GM12878 (cell line): ENCODE results near the gene CES3. TPM values are rescaled to one million over a fixed set of nuclear protein-coding genes. Genes with fewer than 3 reads are reported as not detected.

Experiments used
- ATAC-seq: fragments of 200-7000 bp; cut with Tn5 transposase; 3 replicates; pipeline ENCODE4 v1.9.1; 2020; ENCODE audit warnings: mild to moderate bottlenecking, moderate library complexity
- BruUV-seq: library from RNA; stranded (reverse); fragments of 400-500 nt; replicated peaks from 2 replicates; lab custom pipeline; 2021; lab: Mats Ljungman, UMichigan
- CTCF ChIA-PET: fragments of 300-600 bp; sonication (Branson Sonifier 250); formaldehyde crosslinking; extraction: SDS; loops from one replicate; lab custom pipeline; 2021; ENCODE audit warnings: inconsistent platforms; lab: Yijun Ruan, JAX
- POLR2A ChIA-PET: fragments of 350-600 bp; formaldehyde crosslinking; extraction: SDS; loops from one replicate; lab custom pipeline; 2021; ENCODE audit warnings: inconsistent platforms; lab: Charles Lee
- RAD21 ChIA-PET: fragments of 300-600 bp; sonication (Branson Sonifier 250); formaldehyde crosslinking; loops from one replicate; lab custom pipeline; 2023; ENCODE audit warnings: antibody characterized with exemption; ENCODE audit not compliant: unreplicated experiment; lab: Charles Lee
- SMC1A ChIA-PET: fragments of 300-600 bp; sonication (Branson Sonifier 250); formaldehyde crosslinking; loops from one replicate; lab custom pipeline; 2023; ENCODE audit not compliant: unreplicated experiment, uncharacterized antibody; lab: Charles Lee
- DNase-seq: peaks from one replicate; pipeline ENCODE4 v3.0.0-alpha.2; 2011; ENCODE audit warnings: low read depth, low spot score
- FAIRE-seq: peaks from 3 replicates; lab custom pipeline; 2011; peaks lifted over from hg19 to GRCh38; lab: Jason Lieb, UNC
- H2AFZ ChIP-seq: 2 replicates; pipeline ENCODE4 v1.6.0; 2011; ENCODE audit warnings: low read depth, low read length, control low read depth; ENCODE audit not compliant: control insufficient read depth
- H3K27ac ChIP-seq: 2 replicates; pipeline ENCODE4 v1.5.1; 2011; ENCODE audit warnings: control low read depth; ENCODE audit not compliant: control insufficient read depth, insufficient read depth
- H3K27me3 ChIP-seq, 2 experiments: replicated peaks in 1 of 2; 2 replicates each; pipeline versions ENCODE4 v1.6.0 to v1.6.1; 2011; ENCODE audit warnings: low read length in 1 of 2; ENCODE audit not compliant: control insufficient read depth in 2 of 2, insufficient read depth in 2 of 2
- H3K36me3 ChIP-seq, 2 experiments: 2 replicates each; pipeline ENCODE4 v1.5.1; 2011; ENCODE audit warnings: low read length in 1 of 2; ENCODE audit not compliant: control insufficient read depth in 2 of 2, insufficient read depth in 2 of 2
- H3K4me1 ChIP-seq: 2 replicates; pipeline ENCODE4 v1.6.1; 2011; ENCODE audit warnings: mild to moderate bottlenecking, low read length, moderate library complexity, mixed read lengths; ENCODE audit not compliant: control insufficient read depth, insufficient read depth
- H3K4me2 ChIP-seq: 2 replicates; pipeline ENCODE4 v1.6.0; 2011; ENCODE audit warnings: control low read depth; ENCODE audit not compliant: control insufficient read depth, insufficient read depth
- H3K4me3 ChIP-seq: fragments of 200-600 bp; sonication (generic); 2 replicates; pipeline ENCODE4 v1.5.1; 2016
- H3K79me2 ChIP-seq: 2 replicates; pipeline ENCODE4 v1.6.0; 2011; ENCODE audit warnings: low read length; ENCODE audit not compliant: control insufficient read depth, insufficient read depth
- H3K9ac ChIP-seq: 2 replicates; pipeline ENCODE4 v1.8.0; 2011; ENCODE audit warnings: low read length, control low read depth, mixed read lengths; ENCODE audit not compliant: control insufficient read depth, insufficient read depth
- H3K9me3 ChIP-seq: replicated peaks from 3 replicates; pipeline ENCODE4 v1.5.1; 2011; ENCODE audit warnings: mild to moderate bottlenecking, low read length; ENCODE audit not compliant: control insufficient read depth, insufficient read depth
- H4K20me1 ChIP-seq: 2 replicates; pipeline ENCODE4 v1.6.0; 2011; ENCODE audit not compliant: control insufficient read depth, insufficient read depth
- ATF3 ChIP-seq: IDR thresholded peaks from 2 replicates; pipeline ENCODE4 v1.6.1; 2011; ENCODE audit warnings: low read depth, mild to moderate bottlenecking, low read length, moderate library complexity, borderline replicate concordance; ENCODE audit errors: extremely low read depth
- MEF2A ChIP-seq: IDR thresholded peaks from 2 replicates; pipeline ENCODE4 v1.6.1; 2011; ENCODE audit warnings: low read depth, mild to moderate bottlenecking, low read length, moderate library complexity; ENCODE audit not compliant: insufficient read depth
- NKRF ChIP-seq: fragments of 450-650 bp; conservative IDR thresholded peaks from 2 replicates; pipeline ENCODE4 v1.6.1; 2017; ENCODE audit warnings: mild to moderate bottlenecking, moderate library complexity
- NR2C2 ChIP-seq: IDR thresholded peaks from 2 replicates; pipeline ENCODE4 v1.6.1; 2011; ENCODE audit warnings: borderline replicate concordance, low read depth; ENCODE audit not compliant: control insufficient read depth, insufficient read length
- SPI1 ChIP-seq: IDR thresholded peaks from 2 replicates; pipeline ENCODE4 v1.6.1; 2011; ENCODE audit warnings: low read depth, mild to moderate bottlenecking, low read length, moderate library complexity, borderline replicate concordance; ENCODE audit not compliant: insufficient read depth
- in situ Hi-C: fragments of 300-500 bp; cut with MboI; formaldehyde crosslinking; loops from 9 replicates; pipeline ENCODE4 v1.14.3; 2018; ENCODE audit warnings: mixed read lengths
- intact Hi-C: fragments of 100-400 bp; cut with micrococcal nuclease; formaldehyde crosslinking; loops from one replicate; pipeline ENCODE4 v1.14.2; 2022; ENCODE audit not compliant: unreplicated experiment
- polyA plus RNA-seq, 11 experiments: library from polyadenylated mRNA; depleted of rRNA in 4 of 11; unstranded in 6 of 11; stranded (reverse) in 5 of 11; fragments of >200 nt; fragmentation: Nextera tagmentation in 4 of 11; fragmentation: Illumina TruSeq in 1 of 11; extraction: Ambion mirVana in 4 of 11; extraction: Trizol in 1 of 11; gene quantifications; 1 replicate in 1 of 11; 2 replicates in 10 of 11; pipeline versions ENCODE4 v1.2.1 to v1.2.3, GENCODE V29; 2011 to 2016; ENCODE audit warnings: inconsistent platforms in 2 of 11, missing spikeins in 2 of 11, low read depth in 1 of 11
- total RNA-seq, 4 experiments: library from RNA; depleted of rRNA in 3 of 4; stranded (reverse); fragments of >200 nt in 3 of 4; fragmentation: Illumina TruSeq in 1 of 4; extraction: Trizol in 1 of 4; gene quantifications; 2 replicates each; pipeline versions ENCODE4 v1.2.1 to v1.2.3, GENCODE V29; 2013 to 2021

Gene CES3
- total and polyA plus RNA-seq, 10 of the 15 experiments (the other 5 are each of a cell fraction or from before 2014, with no cell fraction given) = 0.09 to 3.1 (median 0.76) TPM

GRCh38 chr16:67016143-67016542, 55.1 kb downstream of the CES3 start:
- Histone ChIP-seq H4K20me1 (no peaks in the 10 kb centered on the region), H3K4me2 (no peak overlapping the region), H3K79me2 (no peaks in the 10 kb centered on the region), H3K27me3 (peaks cover 0 to 2% of the 10 kb centered on the region in 2 experiments; a peak in 3 of 4 replicates), H3K4me1 (peaks cover 13% of the 10 kb centered on the region; the same call in 1 of the 2 replicates), H3K27ac (no peak overlapping the region)
- no peak for ATAC-seq
- ChIA-PET SMC1A (interaction anchor here (0.6 to 4.4 kb wide), 6 partner anchors 15 to 141 kb away, joined by 3 to 57 read pairs (median 6); no protein-coding TSS in a partner anchor), CTCF (interaction anchor here (0.7 to 12.3 kb wide), 11 partner anchors 11 to 169 kb away, joined by 3 to 205 read pairs (median 4); partner anchors contain the start of genes B3GNT9, CBFB and CES3), RAD21 (interaction anchor here (0.6 to 4.8 kb wide), 4 partner anchors 35 to 139 kb away, joined by 3 to 69 read pairs (median 8); partner anchors contain the start of gene B3GNT9), POLR2A (interaction anchor here (0.6 to 3.0 kb wide), 3 partner anchors 15 to 85 kb away, joined by 4 to 12 read pairs (median 7); no protein-coding TSS in a partner anchor)
- intact Hi-C loops = loop anchor here (2.0 to 10.0 kb wide), 2 partner anchors 61 to 169 kb away; no protein-coding TSS in a partner anchor
- no peak for TF ChIP-seq MEF2A
- TF ChIP-seq NKRF = no peak
- TF ChIP-seq SPI1 = peak; percentile 46; the same call in 1 of the 2 replicates
- TF ChIP-seq ATF3 = no peak
- no peak for TF ChIP-seq NR2C2
- TF ChIP-seq, all 136 proteins: peak for 1
- Histone ChIP-seq H2AFZ (no peak overlapping the region), H3K9ac (no peak overlapping the region), H3K4me3 (no peak overlapping the region), H3K36me3 (no peaks in the 10 kb centered on the region), H3K9me3 (no peaks in the 10 kb centered on the region)
- no peak for DNase-seq
- FAIRE-seq = no peak
- no TSS peak for BruUV-seq
- in situ Hi-C loops = loop anchor here (5.0 kb wide), 2 partner anchors 86 to 136 kb away; partner anchors contain the start of gene B3GNT9
